HepG2 (cell line): ENCODE results near the gene JMJD7. TPM values are rescaled to one million over a fixed set of nuclear protein-coding genes. Genes with fewer than 3 reads are reported as not detected.

ENCODE experiments used
- ATAC-seq: fragments of 200-7000 bp; cut with Tn5 transposase; 3 replicates; pipeline ENCODE4 v1.9.1; 2020; ENCODE audit warnings: mild to moderate bottlenecking, moderate library complexity
- BruUV-seq: library from RNA; stranded (reverse); fragments of 400-500 nt; replicated peaks from 2 replicates; lab custom pipeline; 2021; lab: Mats Ljungman, UMichigan
- CTCF ChIA-PET: fragments of 300-600 bp; formaldehyde crosslinking; extraction: SDS; loops from one replicate; lab custom pipeline; 2021; ENCODE audit warnings: low total read pairs, inconsistent platforms, low intra/inter-chr PET ratio; lab: Yijun Ruan, JAX
- POLR2A ChIA-PET: fragments of 350-600 bp; sonication (Branson Sonifier 250); formaldehyde crosslinking; loops from one replicate; lab custom pipeline; 2020; ENCODE audit warnings: antibody characterized with exemption, inconsistent platforms; lab: Yijun Ruan, JAX
- DNase-seq: peaks from one replicate; pipeline ENCODE4 v3.0.0-alpha.2; 2015; ENCODE audit warnings: low spot score
- FAIRE-seq: peaks from 3 replicates; lab custom pipeline; 2011; peaks lifted over from hg19 to GRCh38; lab: Jason Lieb, UNC
- H2AFZ ChIP-seq: one replicate; pipeline ENCODE4 v1.6.1; 2011; ENCODE audit warnings: low read length, inconsistent platforms
- H3K27ac ChIP-seq: fragments of 300-600 bp; 3 replicates; pipeline ENCODE4 v1.8.0; 2011; ENCODE audit warnings: mixed run types, mild to moderate bottlenecking, mixed read lengths, low read length, inconsistent platforms; ENCODE audit not compliant: insufficient read depth; ENCODE audit errors: extremely low read length
- H3K27me3 ChIP-seq, 2 experiments: fragments of 200-600 bp in 1 of 2; 2 replicates in 1 of 2; 3 replicates in 1 of 2; pipeline versions ENCODE4 v1.6.0 to v1.8.0; 2011; ENCODE audit warnings: low read length in 2 of 2, mild to moderate bottlenecking in 2 of 2, moderate library complexity in 2 of 2, inconsistent platforms in 1 of 2; ENCODE audit not compliant: insufficient read depth in 2 of 2, control insufficient read depth in 1 of 2
- H3K36me3 ChIP-seq, 2 experiments: fragments of 200-600 bp in 1 of 2; replicated peaks in 1 of 2; 2 replicates in 1 of 2; 3 replicates in 1 of 2; pipeline versions ENCODE4 v1.5.1 to v1.8.0; 2011; ENCODE audit warnings: low read length in 2 of 2, inconsistent platforms in 1 of 2; ENCODE audit not compliant: insufficient read depth in 2 of 2, control insufficient read depth in 1 of 2
- H3K4me1 ChIP-seq: 2 replicates; pipeline ENCODE4 v1.5.1; 2012; ENCODE audit warnings: low read length, inconsistent platforms; ENCODE audit not compliant: insufficient read depth
- H3K4me2 ChIP-seq: 2 replicates; pipeline ENCODE4 v1.6.0; 2011; ENCODE audit warnings: low read depth, low read length, inconsistent platforms
- H3K4me3 ChIP-seq, 3 experiments: fragments of 200-600 bp in 1 of 3; sonication (generic), shearing (Covaris generic) in 1 of 3; replicated peaks in 1 of 3; 2 replicates each; pipeline ENCODE4 v1.5.1; 2011 to 2016; ENCODE audit warnings: low read length in 3 of 3, inconsistent platforms in 2 of 3, low read depth in 2 of 3, mild to moderate bottlenecking in 2 of 3, control low read depth in 1 of 3, mixed read lengths in 1 of 3; ENCODE audit not compliant: insufficient read depth in 1 of 3
- H3K79me2 ChIP-seq: one replicate; pipeline ENCODE4 v1.6.1; 2011; ENCODE audit warnings: low read length, inconsistent platforms; ENCODE audit not compliant: insufficient read depth
- H3K9ac ChIP-seq: 2 replicates; pipeline ENCODE4 v1.6.0; 2011; ENCODE audit warnings: mild to moderate bottlenecking, low read depth, low read length, inconsistent platforms; ENCODE audit not compliant: insufficient read depth
- H3K9me3 ChIP-seq: 2 replicates; pipeline ENCODE4 v1.5.1; 2012; ENCODE audit warnings: mild to moderate bottlenecking, low read length
- H4K20me1 ChIP-seq: 2 replicates; pipeline ENCODE4 v1.6.0; 2011; ENCODE audit warnings: inconsistent platforms, mild to moderate bottlenecking, low read length, moderate library complexity; ENCODE audit not compliant: insufficient read depth
- AGO1 ChIP-seq: fragments of 200-400 bp; formaldehyde crosslinking; IDR thresholded peaks from 2 replicates; pipeline ENCODE4 v1.6.1; 2017; ENCODE audit warnings: mild to moderate bottlenecking, low read depth, low read length, moderate library complexity; ENCODE audit not compliant: poor library complexity, severe bottlenecking
- ATF1 ChIP-seq: IDR thresholded peaks from 2 replicates; pipeline ENCODE4 v1.6.1; 2016; ENCODE audit warnings: mild to moderate bottlenecking, control low read depth
- ELF4 ChIP-seq: sonication (generic); formaldehyde crosslinking; IDR thresholded peaks from 2 replicates; pipeline ENCODE4 v1.5.0; 2020; ENCODE audit warnings: missing genetic modification reagents, mild to moderate bottlenecking, moderate library complexity, borderline replicate concordance
- KLF11 ChIP-seq: IDR thresholded peaks from 2 replicates; pipeline ENCODE4 v1.6.1; 2016; ENCODE audit warnings: missing compliant biosample characterization
- PITX1 ChIP-seq: sonication (generic); formaldehyde crosslinking; IDR thresholded peaks from 2 replicates; pipeline ENCODE4 v1.5.1; 2020; ENCODE audit warnings: mild to moderate bottlenecking, missing genetic modification reagents
- SP4 ChIP-seq: sonication (generic); formaldehyde crosslinking; IDR thresholded peaks from 2 replicates; pipeline ENCODE4 v1.8.1; 2023; ENCODE audit warnings: mild to moderate bottlenecking, missing genetic modification reagents
- ZMYM3 ChIP-seq: sonication (generic); formaldehyde crosslinking; IDR thresholded peaks from 2 replicates; pipeline ENCODE4 v1.5.1; 2020; ENCODE audit warnings: mild to moderate bottlenecking, missing genetic modification reagents
- ZNF10 ChIP-seq: sonication (generic); formaldehyde crosslinking; IDR thresholded peaks from 2 replicates; pipeline ENCODE4 v1.4.0; 2020; ENCODE audit warnings: mild to moderate bottlenecking, low read depth, missing genetic modification reagents, borderline replicate concordance
- ZNF557 ChIP-seq: sonication (generic); formaldehyde crosslinking; IDR thresholded peaks from 2 replicates; pipeline ENCODE4 v1.4.0; 2020; ENCODE audit warnings: missing genetic modification reagents
- ZSCAN9 ChIP-seq: IDR thresholded peaks from 2 replicates; pipeline ENCODE4 v1.6.1; 2016; ENCODE audit warnings: borderline replicate concordance
- WGBS: methylation state at CpG from one replicate; pipeline ENCODE4 v1.1.6; 2017; ENCODE audit warnings: low lambda C conversion rate; 5-methylcytosine and 5-hydroxymethylcytosine counted together
- in situ Hi-C: cut with HindIII; loops from 2 replicates; pipeline ENCODE4 v1.10.0; 2017; ENCODE audit warnings: low pct_unique_long_range_greater_than_20kb; ENCODE audit not compliant: extremely low pct_ligation_motif_present
- intact Hi-C: fragments of 100-400 bp; cut with micrococcal nuclease; formaldehyde crosslinking; loops from one replicate; pipeline ENCODE4 v1.10.0; 2022; ENCODE audit not compliant: unreplicated experiment
- polyA plus RNA-seq, 8 experiments: library from polyadenylated mRNA; depleted of rRNA in 3 of 8; stranded (reverse) in 7 of 8; unstranded in 1 of 8; fragments of >200 nt; fragmentation: Illumina TruSeq in 4 of 8; extraction: Trizol in 4 of 8; gene quantifications; 2 replicates each; pipeline versions ENCODE4 v1.2.1 to v1.2.3, GENCODE V29; 2011 to 2016; ENCODE audit warnings: low read depth in 4 of 8, missing spikeins in 1 of 8, mixed read lengths in 1 of 8; ENCODE audit not compliant: insufficient read depth in 1 of 8
- total RNA-seq, 5 experiments: library from RNA; depleted of rRNA; stranded (reverse); fragments of >200 nt; fragmentation: Illumina TruSeq; extraction: Trizol; gene quantifications; 2 replicates each; pipeline ENCODE4 v1.2.3, GENCODE V29; 2016; ENCODE audit warnings: low read depth in 1 of 5
- TF ChIP-seq, protein P1 (sequence below): sonication (generic); formaldehyde crosslinking; IDR thresholded peaks from 2 replicates; pipeline ENCODE4 v1.4.0; 2020; ENCODE audit warnings: missing genetic modification reagents, borderline replicate concordance
- TF ChIP-seq, protein P2 (sequence below): sonication (generic); formaldehyde crosslinking; IDR thresholded peaks from 2 replicates; pipeline ENCODE4 v1.4.0; 2020; ENCODE audit warnings: missing genetic modification reagents, borderline replicate concordance
- TF ChIP-seq, protein P3 (sequence below): sonication (generic); formaldehyde crosslinking; IDR thresholded peaks from 2 replicates; pipeline ENCODE4 v1.4.0; 2020; ENCODE audit warnings: mild to moderate bottlenecking, missing genetic modification reagents
- TF ChIP-seq, protein P4 (sequence below): IDR thresholded peaks from 2 replicates; pipeline ENCODE4 v1.6.1; 2016; ENCODE audit warnings: low read depth, control low read depth

The JMJD7 gene
- total and polyA plus RNA-seq, 2 of the 13 experiments (the other 11 are each of a cell fraction or from before 2014, with no cell fraction given): 6.4 to 7.1 TPM

DNA sequence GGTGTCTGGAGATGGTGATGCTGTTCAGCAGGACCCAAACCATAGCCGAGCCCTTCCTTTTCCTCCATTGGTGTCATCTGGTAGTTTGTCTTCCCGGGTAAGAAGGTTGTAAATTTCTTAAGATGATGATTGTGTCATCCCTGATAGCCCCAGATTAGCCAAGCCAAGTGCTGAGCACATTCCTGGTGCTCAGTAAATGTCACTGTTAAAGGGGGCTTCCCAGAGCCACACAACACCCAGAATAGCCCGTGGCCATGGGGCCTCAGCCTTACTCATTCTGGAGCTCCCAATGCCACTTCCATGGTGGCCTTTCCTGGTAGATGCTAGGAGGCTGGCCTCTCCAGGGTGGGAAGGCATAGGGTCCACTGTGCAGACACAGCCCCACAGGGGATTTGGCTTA lies 6.2 kb downstream of the JMJD7 start:
- CTCF ChIA-PET: no interaction called here
- H3K27ac ChIP-seq: no peak overlapping the region
- no peaks in the 10 kb centered on the region for H3K27me3 ChIP-seq
- in situ Hi-C loops: no loop called here
- no TSS peak for BruUV-seq
- TF ChIP-seq ZNF10 (CRISPR knock-in tag) (no peak), ZMYM3 (CRISPR knock-in tag) (no peak), SP4 (CRISPR knock-in tag) (no peak), AGO1 (no peak), ZNF557 (no peak), ZSCAN9 (CRISPR knock-in tag) (no peak), KLF11 (CRISPR knock-in tag) (no peak), PITX1 (CRISPR knock-in tag) (no peak), ATF1 (CRISPR knock-in tag) (no peak), ELF4 (CRISPR knock-in tag) (no peak)
- TF ChIP-seq, protein P1, sequence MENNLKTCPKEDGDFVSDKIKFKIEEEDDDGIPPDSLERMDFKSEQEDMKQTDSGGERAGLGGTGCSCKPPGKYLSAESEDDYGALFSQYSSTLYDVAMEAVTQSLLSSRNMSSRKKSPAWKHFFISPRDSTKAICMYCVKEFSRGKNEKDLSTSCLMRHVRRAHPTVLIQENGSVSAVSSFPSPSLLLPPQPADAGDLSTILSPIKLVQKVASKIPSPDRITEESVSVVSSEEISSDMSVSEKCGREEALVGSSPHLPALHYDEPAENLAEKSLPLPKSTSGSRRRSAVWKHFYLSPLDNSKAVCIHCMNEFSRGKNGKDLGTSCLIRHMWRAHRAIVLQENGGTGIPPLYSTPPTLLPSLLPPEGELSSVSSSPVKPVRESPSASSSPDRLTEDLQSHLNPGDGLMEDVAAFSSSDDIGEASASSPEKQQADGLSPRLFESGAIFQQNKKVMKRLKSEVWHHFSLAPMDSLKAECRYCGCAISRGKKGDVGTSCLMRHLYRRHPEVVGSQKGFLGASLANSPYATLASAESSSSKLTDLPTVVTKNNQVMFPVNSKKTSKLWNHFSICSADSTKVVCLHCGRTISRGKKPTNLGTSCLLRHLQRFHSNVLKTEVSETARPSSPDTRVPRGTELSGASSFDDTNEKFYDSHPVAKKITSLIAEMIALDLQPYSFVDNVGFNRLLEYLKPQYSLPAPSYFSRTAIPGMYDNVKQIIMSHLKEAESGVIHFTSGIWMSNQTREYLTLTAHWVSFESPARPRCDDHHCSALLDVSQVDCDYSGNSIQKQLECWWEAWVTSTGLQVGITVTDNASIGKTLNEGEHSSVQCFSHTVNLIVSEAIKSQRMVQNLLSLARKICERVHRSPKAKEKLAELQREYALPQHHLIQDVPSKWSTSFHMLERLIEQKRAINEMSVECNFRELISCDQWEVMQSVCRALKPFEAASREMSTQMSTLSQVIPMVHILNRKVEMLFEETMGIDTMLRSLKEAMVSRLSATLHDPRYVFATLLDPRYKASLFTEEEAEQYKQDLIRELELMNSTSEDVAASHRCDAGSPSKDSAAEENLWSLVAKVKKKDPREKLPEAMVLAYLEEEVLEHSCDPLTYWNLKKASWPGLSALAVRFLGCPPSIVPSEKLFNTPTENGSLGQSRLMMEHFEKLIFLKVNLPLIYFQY: no peak
- TF ChIP-seq, protein P2, sequence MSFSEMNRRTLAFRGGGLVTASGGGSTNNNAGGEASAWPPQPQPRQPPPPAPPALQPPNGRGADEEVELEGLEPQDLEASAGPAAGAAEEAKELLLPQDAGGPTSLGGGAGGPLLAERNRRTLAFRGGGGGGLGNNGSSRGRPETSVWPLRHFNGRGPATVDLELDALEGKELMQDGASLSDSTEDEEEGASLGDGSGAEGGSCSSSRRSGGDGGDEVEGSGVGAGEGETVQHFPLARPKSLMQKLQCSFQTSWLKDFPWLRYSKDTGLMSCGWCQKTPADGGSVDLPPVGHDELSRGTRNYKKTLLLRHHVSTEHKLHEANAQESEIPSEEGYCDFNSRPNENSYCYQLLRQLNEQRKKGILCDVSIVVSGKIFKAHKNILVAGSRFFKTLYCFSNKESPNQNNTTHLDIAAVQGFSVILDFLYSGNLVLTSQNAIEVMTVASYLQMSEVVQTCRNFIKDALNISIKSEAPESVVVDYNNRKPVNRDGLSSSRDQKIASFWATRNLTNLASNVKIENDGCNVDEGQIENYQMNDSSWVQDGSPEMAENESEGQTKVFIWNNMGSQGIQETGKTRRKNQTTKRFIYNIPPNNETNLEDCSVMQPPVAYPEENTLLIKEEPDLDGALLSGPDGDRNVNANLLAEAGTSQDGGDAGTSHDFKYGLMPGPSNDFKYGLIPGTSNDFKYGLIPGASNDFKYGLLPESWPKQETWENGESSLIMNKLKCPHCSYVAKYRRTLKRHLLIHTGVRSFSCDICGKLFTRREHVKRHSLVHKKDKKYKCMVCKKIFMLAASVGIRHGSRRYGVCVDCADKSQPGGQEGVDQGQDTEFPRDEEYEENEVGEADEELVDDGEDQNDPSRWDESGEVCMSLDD (CRISPR knock-in tag): no peak
- TF ChIP-seq, protein P3, sequence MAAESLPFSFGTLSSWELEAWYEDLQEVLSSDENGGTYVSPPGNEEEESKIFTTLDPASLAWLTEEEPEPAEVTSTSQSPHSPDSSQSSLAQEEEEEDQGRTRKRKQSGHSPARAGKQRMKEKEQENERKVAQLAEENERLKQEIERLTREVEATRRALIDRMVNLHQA (CRISPR knock-in tag): no peak
- TF ChIP-seq, protein P4, sequence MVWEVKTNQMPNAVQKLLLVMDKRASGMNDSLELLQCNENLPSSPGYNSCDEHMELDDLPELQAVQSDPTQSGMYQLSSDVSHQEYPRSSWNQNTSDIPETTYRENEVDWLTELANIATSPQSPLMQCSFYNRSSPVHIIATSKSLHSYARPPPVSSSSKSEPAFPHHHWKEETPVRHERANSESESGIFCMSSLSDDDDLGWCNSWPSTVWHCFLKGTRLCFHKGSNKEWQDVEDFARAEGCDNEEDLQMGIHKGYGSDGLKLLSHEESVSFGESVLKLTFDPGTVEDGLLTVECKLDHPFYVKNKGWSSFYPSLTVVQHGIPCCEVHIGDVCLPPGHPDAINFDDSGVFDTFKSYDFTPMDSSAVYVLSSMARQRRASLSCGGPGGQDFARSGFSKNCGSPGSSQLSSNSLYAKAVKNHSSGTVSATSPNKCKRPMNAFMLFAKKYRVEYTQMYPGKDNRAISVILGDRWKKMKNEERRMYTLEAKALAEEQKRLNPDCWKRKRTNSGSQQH (CRISPR knock-in tag): no peak
- TF ChIP-seq, all 625 proteins: peak for 0
- ATAC-seq: no peak
- Histone ChIP-seq H3K4me3 (no peak overlapping the region), H3K9ac (no peak overlapping the region), H2AFZ (no peak overlapping the region), H3K36me3 (peaks cover 1 to 5% of the 10 kb centered on the region in 2 experiments; a peak in 1 of 5 replicates), H4K20me1 (no peaks in the 10 kb centered on the region), H3K79me2 (no peaks in the 10 kb centered on the region), H3K9me3 (no peaks in the 10 kb centered on the region), H3K4me1 (peaks cover 10% of the 10 kb centered on the region), H3K4me2 (no peak overlapping the region)
- no peak for FAIRE-seq
- POLR2A ChIA-PET: no interaction called here
- 100% methylated on average over 1 of the region's 3 CpGs for WGBS
- DNase-seq: no peak
- intact Hi-C loops: no loop called here
